Neuronal stem cell (in vitro differentiated cells): ENCODE measurements around the gene FDPS.
"Not testable (repeated sequence)": the region's sequence is repeated elsewhere in the genome, so short reads cannot be mapped to it uniquely, and the experiment has no call there.

Source experiments
- DNase-seq: peaks from one replicate; pipeline ENCODE4 v3.0.0-alpha.2; 2013; ENCODE audit warnings: low spot score
- H2AFZ ChIP-seq: one replicate; pipeline ENCODE4 v1.6.1; 2013; ENCODE audit warnings: mild to moderate bottlenecking, low read length, inconsistent platforms
- H2AK5ac ChIP-seq: 2 replicates; pipeline ENCODE4 v1.6.1; 2013; ENCODE audit warnings: low read depth, mild to moderate bottlenecking, inconsistent platforms, low read length, moderate library complexity, mixed read lengths
- H2BK120ac ChIP-seq: 2 replicates; pipeline ENCODE4 v1.6.1; 2013; ENCODE audit warnings: low read depth, mild to moderate bottlenecking, inconsistent platforms, low read length, moderate library complexity, mixed read lengths
- H2BK12ac ChIP-seq: one replicate; pipeline ENCODE4 v1.6.1; 2013; ENCODE audit warnings: low read length, inconsistent platforms
- H2BK15ac ChIP-seq: 2 replicates; pipeline ENCODE4 v1.6.1; 2013; ENCODE audit warnings: mild to moderate bottlenecking, low read length, inconsistent platforms, mixed read lengths
- H2BK5ac ChIP-seq: one replicate; pipeline ENCODE4 v1.6.1; 2013; ENCODE audit warnings: inconsistent platforms, mild to moderate bottlenecking, low read length, moderate library complexity
- H3K14ac ChIP-seq: one replicate; pipeline ENCODE4 v1.6.1; 2013; ENCODE audit warnings: low read length, inconsistent platforms
- H3K18ac ChIP-seq: 2 replicates; pipeline ENCODE4 v1.6.1; 2013; ENCODE audit warnings: low read length, inconsistent platforms
- H3K23ac ChIP-seq: 2 replicates; pipeline ENCODE4 v1.6.1; 2013; ENCODE audit warnings: low read depth, mild to moderate bottlenecking, mixed read lengths, low read length, inconsistent platforms; ENCODE audit not compliant: poor library complexity
- H3K27ac ChIP-seq: replicated peaks from 3 replicates; pipeline ENCODE4 v1.5.1; 2013; ENCODE audit warnings: low read length, inconsistent platforms
- H3K27me3 ChIP-seq, 3 experiments: 2 replicates each; pipeline ENCODE4 v1.6.1; 2013; ENCODE audit warnings: low read length in 3 of 3, mild to moderate bottlenecking in 2 of 3, inconsistent platforms in 1 of 3, low read depth in 1 of 3, mixed read lengths in 1 of 3, moderate library complexity in 1 of 3; ENCODE audit not compliant: control insufficient read depth in 3 of 3, insufficient read depth in 3 of 3
- H3K36me3 ChIP-seq, 2 donors: replicated peaks in 1 of 2; 2 replicates each; pipeline ENCODE4 v1.6.1; 2013; ENCODE audit warnings: low read length in 2 of 2; ENCODE audit not compliant: control insufficient read depth in 2 of 2, insufficient read depth in 2 of 2
- H3K4ac ChIP-seq: 2 replicates; pipeline ENCODE4 v1.6.1; 2013; ENCODE audit warnings: inconsistent platforms, mild to moderate bottlenecking, low read length, moderate library complexity
- H3K4me1 ChIP-seq, 2 donors: 1 replicate in 1 of 2; 2 replicates in 1 of 2; pipeline ENCODE4 v1.6.1; 2013; ENCODE audit warnings: low read length in 2 of 2, low read depth in 1 of 2; ENCODE audit not compliant: control insufficient read depth in 2 of 2, insufficient read depth in 1 of 2
- H3K4me2 ChIP-seq: one replicate; pipeline ENCODE4 v1.6.1; 2013; ENCODE audit warnings: mild to moderate bottlenecking, low read length, inconsistent platforms; ENCODE audit not compliant: insufficient read depth, poor library complexity, severe bottlenecking
- H3K4me3 ChIP-seq, 2 donors: 2 replicates each; pipeline ENCODE4 v1.5.1; 2013; ENCODE audit warnings: low read length in 2 of 2, mild to moderate bottlenecking in 2 of 2, inconsistent platforms in 1 of 2, moderate library complexity in 1 of 2
- H3K79me1 ChIP-seq: one replicate; pipeline ENCODE4 v1.6.1; 2013; ENCODE audit warnings: low read depth, mild to moderate bottlenecking, inconsistent platforms, low read length, moderate library complexity
- H3K9ac ChIP-seq: one replicate; pipeline ENCODE4 v1.6.1; 2013; ENCODE audit warnings: mild to moderate bottlenecking, low read depth, low read length, inconsistent platforms; ENCODE audit not compliant: poor library complexity
- H3K9me3 ChIP-seq, 2 donors: replicated peaks in 1 of 2; 2 replicates each; pipeline versions ENCODE3 to v1.6.1; 2013; ENCODE audit warnings: low read length in 2 of 2, mild to moderate bottlenecking in 2 of 2, inconsistent platforms in 1 of 2, low read depth in 1 of 2, mixed read lengths in 1 of 2, moderate library complexity in 1 of 2; ENCODE audit not compliant: control insufficient read depth in 2 of 2, insufficient read depth in 1 of 2
- H4K8ac ChIP-seq: one replicate; pipeline ENCODE4 v1.6.1; 2013; ENCODE audit warnings: low read depth, mild to moderate bottlenecking, inconsistent platforms, low read length, moderate library complexity
- H4K91ac ChIP-seq: one replicate; pipeline ENCODE4 v1.6.1; 2013; ENCODE audit warnings: low read length, low read depth, mild to moderate bottlenecking, inconsistent platforms; ENCODE audit not compliant: poor library complexity
- WGBS, 2 donors: extraction: QIAGEN DNeasy Blood & Tissue Kit; methylation state at CpG; one replicate each; pipeline ENCODE4 v1.1.7; 2013; ENCODE audit warnings: missing lambda C conversion rate in 2 of 2, mixed read lengths in 1 of 2; ENCODE audit not compliant: insufficient read length in 2 of 2, insufficient replicate concordance in 1 of 2; ENCODE audit errors: extremely low coverage in 2 of 2; 5-methylcytosine and 5-hydroxymethylcytosine counted together

FDPS gene

GRCh38 chr1:155327981-155328380 lies 19.3 kb downstream of the FDPS start:
- Histone ChIP-seq H3K4me2 (no peak overlapping the region), H3K36me3 (peaks cover 29 to 61% of the 10 kb centered on the region in 2 donors), H2BK5ac (no peak overlapping the region), H3K27me3 (no peaks in the 10 kb centered on the region), H3K23ac (no peak overlapping the region), H3K4me1 (peaks cover 7 to 9% of the 10 kb centered on the region in 2 donors), H2BK15ac (no peak overlapping the region), H3K4me3 (no peak overlapping the region), H2BK12ac (no peak overlapping the region), H3K27ac (no peak overlapping the region), H3K9ac (no peak overlapping the region), H3K79me1 (peaks cover 19% of the 10 kb centered on the region), H3K4ac (no peak overlapping the region), H2BK120ac (no peak overlapping the region), H4K8ac (no peak overlapping the region), H3K18ac (no peak overlapping the region), H2AK5ac (no peak overlapping the region), H2AFZ (no peak overlapping the region), H3K9me3 (no peaks in the 10 kb centered on the region), H3K14ac (no peak overlapping the region), H4K91ac (no peak overlapping the region)
- no peak for DNase-seq
- no CpG with 5 or more reads among the region's 4 CpGs for WGBS, 2 donors

DNA sequence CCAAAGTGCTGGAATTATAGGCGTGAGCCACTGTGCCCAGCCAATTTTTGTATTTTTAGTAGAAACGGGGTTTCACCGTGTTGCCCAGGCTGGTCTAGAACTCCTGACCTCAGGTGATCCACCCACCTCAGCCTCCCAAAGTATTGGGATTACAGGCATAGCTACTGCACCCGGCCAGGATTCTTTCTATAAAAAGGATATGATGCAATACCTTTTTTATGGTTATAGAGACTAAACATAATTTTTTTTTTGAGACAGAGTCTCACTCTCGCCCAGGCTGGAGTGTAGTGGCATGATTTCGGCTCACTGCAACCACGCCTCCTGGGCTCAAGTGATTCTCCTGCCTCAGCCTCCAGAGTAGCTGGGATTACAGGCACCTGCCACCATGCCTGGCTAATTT lies 20.2 kb downstream of the FDPS start:
- H3K9ac ChIP-seq, H3K27me3 ChIP-seq, H3K23ac ChIP-seq, H4K8ac ChIP-seq, DNase-seq, H3K4me3 ChIP-seq, H2BK12ac ChIP-seq, H3K9me3 ChIP-seq, H3K14ac ChIP-seq, H3K4ac ChIP-seq, H3K27ac ChIP-seq, H2BK5ac ChIP-seq, H3K18ac ChIP-seq, H2AK5ac ChIP-seq, H3K4me1 ChIP-seq, H3K4me2 ChIP-seq, H2AFZ ChIP-seq, H2BK120ac ChIP-seq, H4K91ac ChIP-seq, H2BK15ac ChIP-seq: not testable (repeated sequence)
- H3K79me1 ChIP-seq = peaks cover 19% of the 10 kb centered on the region
- peaks cover 29 to 66% of the 10 kb centered on the region in 2 donors for H3K36me3 ChIP-seq
- no CpG with 5 or more reads among the region's 7 CpGs for WGBS, 2 donors

GRCh38 chr1:155329980-155330598 lies 21.4 kb downstream of the FDPS start:
- no CpG with 5 or more reads among the region's 11 CpGs for WGBS, 2 donors
- no peak overlapping the region for H3K14ac ChIP-seq
- H2BK15ac ChIP-seq = no peak overlapping the region

DNA sequence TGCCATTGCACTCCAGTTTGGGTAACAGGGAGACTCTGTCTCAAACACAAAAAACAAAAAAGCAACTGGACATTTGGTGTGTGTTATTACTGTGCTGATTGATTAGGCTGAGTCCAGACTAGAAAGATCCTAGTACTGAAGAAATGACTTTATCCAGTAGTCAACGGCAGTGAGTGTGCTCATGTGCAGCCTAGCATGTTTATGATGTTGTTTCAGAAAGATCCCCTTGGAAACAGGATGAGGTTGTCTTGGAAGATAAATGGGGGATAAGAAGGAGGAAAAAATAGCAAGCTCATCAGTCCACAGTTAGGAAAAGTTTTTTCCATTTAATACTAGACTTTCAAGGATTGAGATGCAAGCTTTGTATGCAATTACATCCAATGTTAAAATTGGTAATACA lies 26.3 kb downstream of the FDPS start:
- no peak overlapping the region for H2AFZ ChIP-seq
- no peak overlapping the region for H2AK5ac ChIP-seq
- no peak overlapping the region for H3K18ac ChIP-seq
- no peak overlapping the region for H3K4ac ChIP-seq
- no CpG with 5 or more reads among the region's 1 CpG for WGBS, 2 donors
- H3K9me3 ChIP-seq = no peaks in the 10 kb centered on the region
- H3K36me3 ChIP-seq = peaks cover 27 to 83% of the 10 kb centered on the region in 2 donors
- no peak for DNase-seq
- H3K14ac ChIP-seq = no peak overlapping the region
- no peak overlapping the region for H2BK120ac ChIP-seq
- no peak overlapping the region for H4K91ac ChIP-seq
- H2BK12ac ChIP-seq = no peak overlapping the region
- H3K9ac ChIP-seq = no peak overlapping the region
- no peaks in the 10 kb centered on the region for H3K4me1 ChIP-seq
- no peak overlapping the region for H4K8ac ChIP-seq
- H3K4me3 ChIP-seq = no peak overlapping the region
- no peaks in the 10 kb centered on the region for H3K27me3 ChIP-seq
- no peak overlapping the region for H3K23ac ChIP-seq
- no peak overlapping the region for H3K4me2 ChIP-seq
- H2BK5ac ChIP-seq = no peak overlapping the region
- H2BK15ac ChIP-seq = no peak overlapping the region
- no peak overlapping the region for H3K27ac ChIP-seq
- H3K79me1 ChIP-seq = no peaks in the 10 kb centered on the region

More at GRCh38 chr1:155329980-155330598, 21.4 kb downstream of the FDPS start:
- peak overlapping the region in 1 of 2 donors; percentile 44 for H3K4me3 ChIP-seq
- no peak overlapping the region for H3K4me2 ChIP-seq
- no peak overlapping the region for H2BK5ac ChIP-seq
- no peak overlapping the region for H3K27ac ChIP-seq
- no peak overlapping the region for H3K23ac ChIP-seq
- H2AK5ac ChIP-seq = no peak overlapping the region
- no peaks in the 10 kb centered on the region for H3K9me3 ChIP-seq
- H3K36me3 ChIP-seq = peaks cover 33 to 76% of the 10 kb centered on the region in 2 donors
- H2BK120ac ChIP-seq = no peak overlapping the region
- H3K27me3 ChIP-seq = no peaks in the 10 kb centered on the region
- no peak overlapping the region for H2BK12ac ChIP-seq
- H4K91ac ChIP-seq = no peak overlapping the region
- no peak overlapping the region for H3K4ac ChIP-seq
- H4K8ac ChIP-seq = no peak overlapping the region
- H3K79me1 ChIP-seq = peaks cover 15% of the 10 kb centered on the region
- H3K4me1 ChIP-seq = peaks cover 7 to 9% of the 10 kb centered on the region in 2 donors
- no peak overlapping the region for H3K18ac ChIP-seq
- DNase-seq = no peak
- peak overlapping the region; percentile 24 for H3K9ac ChIP-seq
- no peak overlapping the region for H2AFZ ChIP-seq
